Lung microvascular endothelial cell (primary cell): ENCODE results near the gene VTA1. TPM values are rescaled to one million over a fixed set of nuclear protein-coding genes. Genes with fewer than 3 reads are reported as not detected.
"Not testable (repeated sequence)": the region's sequence is repeated elsewhere in the genome, so short reads cannot be mapped to it uniquely, and the experiment has no call there.

ENCODE experiments used
- DNase-seq, 2 donors: peaks; one replicate each; pipeline versions ENCODE4 v3.0.0 to v3.0.0-alpha.2; 2010; ENCODE audit warnings: low read depth in 2 of 2
- total RNA-seq: library from RNA; depleted of rRNA; stranded (reverse); fragments of >200 nt; gene quantifications from 2 replicates; pipeline ENCODE4 v1.2.1, GENCODE V29; 2014

Gene VTA1
- total RNA-seq, 1 donor from 2014 or later = 13.5 TPM

DNA sequence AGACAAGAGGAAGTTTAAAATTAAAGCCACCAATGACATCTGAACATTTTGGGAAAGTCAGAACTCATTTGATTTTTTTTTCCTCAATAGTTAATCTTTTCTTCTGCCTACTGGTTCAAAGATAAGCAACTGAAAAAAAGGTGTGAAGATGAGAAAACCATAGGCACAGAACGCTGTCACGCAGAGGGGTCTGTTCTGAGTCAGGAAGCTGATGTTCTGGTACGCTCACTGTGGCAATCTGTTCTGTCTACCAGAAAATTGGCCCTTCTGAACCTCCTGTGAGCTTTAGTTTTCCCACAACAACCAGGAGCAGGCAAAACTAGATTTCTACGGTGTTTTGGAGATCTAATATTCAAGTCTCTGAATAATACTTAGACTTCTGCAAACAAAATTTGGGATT is 78.1 kb downstream of the VTA1 start:
- no peak for DNase-seq

GRCh38 chr6:142225552-142225951 is 78.5 kb downstream of the VTA1 start:
- no peak for DNase-seq

GRCh38 chr6:142226731-142227130 is 79.7 kb downstream of the VTA1 start:
- no peak for DNase-seq

DNA sequence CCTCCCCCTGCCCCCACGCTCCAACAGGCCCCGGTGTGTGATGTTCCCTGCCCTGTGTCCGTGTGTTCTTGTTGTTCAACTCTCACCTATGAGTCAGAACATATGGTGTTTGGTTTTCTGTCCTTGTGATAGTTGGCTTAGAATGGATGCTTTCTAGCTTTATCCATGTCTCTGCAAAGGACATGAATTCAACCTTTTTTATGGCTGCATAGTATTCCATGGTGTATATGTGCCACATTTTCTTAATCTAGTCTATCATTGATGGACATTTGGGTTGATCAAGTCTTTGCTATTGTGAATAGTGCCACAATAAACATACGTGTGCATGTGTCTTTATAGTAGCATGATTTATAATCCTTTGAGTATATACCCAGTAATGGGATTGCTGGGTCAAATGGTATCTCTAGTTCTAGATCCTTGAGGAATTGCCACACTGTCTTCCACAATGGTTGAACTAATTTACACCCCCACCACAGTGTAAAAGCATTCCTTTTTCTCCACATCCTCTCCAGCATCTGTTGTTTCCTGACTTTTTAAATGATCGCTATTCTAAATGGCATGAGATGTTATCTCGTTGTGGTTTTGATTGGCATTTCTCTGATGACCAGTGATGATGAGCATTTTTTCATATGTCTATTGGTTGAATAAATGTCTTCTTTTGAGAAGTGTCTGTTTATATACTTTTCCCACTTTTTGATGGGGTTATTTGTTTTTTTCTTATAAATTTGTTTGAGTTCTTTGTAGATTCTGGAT is 82.6 kb downstream of the VTA1 start:
- not testable (repeated sequence) for DNase-seq

DNA sequence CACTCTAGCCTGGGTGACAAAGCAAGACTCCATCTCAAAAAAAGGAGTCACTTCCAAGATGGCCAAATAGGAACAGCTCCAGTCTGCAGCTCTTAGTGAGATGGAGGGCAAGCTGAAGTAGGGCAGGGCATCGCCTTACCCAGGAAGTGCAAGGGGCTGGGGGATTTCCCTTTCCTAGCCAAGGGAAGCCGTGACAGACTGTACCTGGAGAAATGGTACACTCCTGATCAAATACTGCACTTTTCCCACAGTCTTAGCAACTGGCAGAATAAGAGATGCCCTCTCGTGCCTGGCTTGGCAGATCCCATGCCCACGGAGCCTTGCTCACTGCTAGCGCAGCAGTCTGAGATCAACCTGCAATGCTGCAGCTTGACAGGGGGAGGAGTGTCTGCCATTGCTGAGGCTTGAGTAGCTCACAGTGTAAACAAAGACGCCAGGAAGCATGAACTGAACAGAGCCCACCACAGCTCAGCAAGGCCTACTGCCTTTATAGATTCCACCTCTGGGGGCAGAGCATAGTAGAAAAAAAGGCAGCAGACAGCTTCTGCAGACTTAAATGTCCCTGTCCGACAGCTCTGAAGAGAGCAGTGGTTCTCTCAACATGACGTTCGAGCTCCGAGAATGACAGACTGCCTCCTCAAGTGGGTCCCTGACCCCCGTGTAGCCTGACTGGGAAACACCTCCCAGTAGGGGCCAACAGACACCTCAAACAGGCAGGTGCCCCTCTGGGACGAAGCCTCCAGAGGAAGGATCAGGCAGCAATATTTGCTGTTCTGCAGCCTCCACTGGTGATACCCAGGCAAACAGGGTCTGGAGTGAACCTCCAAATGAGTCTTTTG is 85.4 kb downstream of the VTA1 start:
- DNase-seq = peak; percentile 26 to 80

DNA sequence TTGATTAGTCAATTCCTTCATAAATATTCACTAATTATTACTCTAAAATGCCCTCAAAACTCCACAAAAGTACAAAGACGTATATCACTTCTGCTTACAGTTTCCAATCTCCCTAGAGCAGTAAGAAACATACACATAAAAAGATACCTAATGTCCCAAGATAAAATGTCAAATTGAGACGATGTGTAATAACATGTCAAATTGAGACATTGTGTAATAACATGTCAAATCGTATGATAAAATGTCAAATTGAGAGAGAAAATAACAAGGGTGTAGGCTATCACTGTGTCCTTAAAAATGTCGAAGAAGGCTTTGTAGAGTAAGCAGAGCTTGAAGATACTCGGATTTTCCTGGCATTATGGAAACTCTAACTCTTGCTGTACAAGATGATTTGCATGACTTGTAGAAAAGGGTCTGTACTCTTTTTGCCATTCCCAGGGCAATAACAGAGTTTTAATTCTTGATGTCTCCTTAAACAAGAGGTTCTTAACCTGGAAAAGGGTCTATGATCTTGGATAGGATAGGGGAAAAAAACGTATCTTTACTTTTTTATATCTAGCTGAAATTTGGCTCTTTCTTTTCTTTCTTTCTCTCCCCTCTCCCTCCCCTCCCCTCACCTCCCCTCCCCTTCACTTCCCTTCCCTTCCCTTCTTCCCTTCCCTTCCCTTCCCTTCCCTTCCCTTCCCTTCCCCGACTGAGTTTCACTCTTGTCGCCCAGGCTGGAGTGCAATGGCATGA is 87.1 kb downstream of the VTA1 start:
- DNase-seq = no peak

DNA sequence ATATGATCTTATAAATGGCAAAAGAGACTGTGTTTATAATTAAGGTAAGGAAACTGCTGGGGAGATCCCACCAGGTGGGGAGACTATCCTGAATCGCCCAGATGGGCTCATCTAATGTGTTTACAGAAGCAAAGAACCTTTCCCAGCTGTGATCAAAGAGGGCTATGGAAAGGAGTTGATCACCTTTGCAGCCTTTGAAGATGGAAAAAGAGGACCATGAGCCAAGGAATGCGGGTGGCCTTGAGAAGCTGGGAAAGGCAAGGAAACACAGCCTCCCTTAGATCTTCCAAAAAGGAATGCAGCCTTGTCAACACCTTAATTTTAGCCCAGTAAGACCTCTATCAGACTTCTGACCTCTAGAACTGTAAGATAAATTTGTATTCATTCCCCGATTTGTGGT is 88.2 kb downstream of the VTA1 start:
- no peak for DNase-seq

DNA sequence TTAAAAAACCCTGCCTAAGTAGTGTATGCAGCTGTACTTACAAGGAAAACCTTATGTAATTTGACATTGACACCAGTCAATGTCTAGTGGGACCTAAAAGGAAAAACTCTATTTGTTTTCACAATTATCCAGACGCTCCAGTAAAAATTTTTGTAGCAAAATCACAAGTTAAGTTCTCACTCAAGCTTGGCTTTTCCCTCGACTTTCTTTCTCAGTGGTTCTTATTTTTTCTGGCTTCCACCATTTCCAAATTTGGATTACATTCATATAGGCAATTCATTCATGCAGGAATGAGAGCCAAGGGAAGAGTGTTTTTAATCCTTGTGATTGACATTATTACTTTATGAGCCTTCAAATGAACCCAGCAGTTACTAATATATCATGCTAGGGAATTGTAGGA is 88.7 kb downstream of the VTA1 start:
- no peak for DNase-seq

DNA sequence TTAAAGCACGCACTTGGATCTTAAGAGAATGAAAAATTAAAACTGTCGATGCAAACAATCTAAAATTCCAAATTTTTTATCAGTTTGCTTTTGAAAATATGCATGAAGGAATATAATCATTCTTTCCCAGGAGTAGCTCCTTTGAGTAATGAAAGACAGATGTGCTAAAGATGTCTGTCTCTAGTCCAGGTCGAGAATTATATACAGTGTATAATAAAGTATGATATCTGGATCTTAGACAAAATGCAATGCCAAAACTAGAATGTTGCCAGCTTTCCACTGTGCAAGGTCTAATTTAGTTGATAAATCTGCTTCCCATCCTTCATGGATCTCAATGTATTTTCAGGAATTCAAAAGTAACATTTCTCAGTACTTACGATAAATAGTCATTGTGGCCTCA is 89.6 kb downstream of the VTA1 start:
- no peak for DNase-seq

DNA sequence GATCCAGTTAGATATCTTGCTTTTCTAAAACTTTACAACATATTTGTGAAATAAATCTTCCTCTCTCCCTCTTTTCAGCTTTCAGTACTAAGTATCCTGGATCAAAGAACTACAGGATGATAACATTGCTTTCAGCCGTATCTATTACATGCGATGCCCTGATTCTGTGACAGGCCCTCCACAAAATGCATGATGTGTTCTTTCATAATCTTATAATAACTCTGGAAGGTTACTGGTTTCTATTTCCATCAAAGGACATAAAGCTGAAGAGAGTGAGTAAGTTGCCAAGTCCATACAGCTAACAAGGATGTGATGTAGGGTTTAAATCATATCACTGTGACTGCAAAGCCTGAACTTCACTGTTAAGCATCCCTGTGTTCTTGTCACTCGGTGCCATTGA is 91.8 kb downstream of the VTA1 start:
- no peak for DNase-seq

DNA sequence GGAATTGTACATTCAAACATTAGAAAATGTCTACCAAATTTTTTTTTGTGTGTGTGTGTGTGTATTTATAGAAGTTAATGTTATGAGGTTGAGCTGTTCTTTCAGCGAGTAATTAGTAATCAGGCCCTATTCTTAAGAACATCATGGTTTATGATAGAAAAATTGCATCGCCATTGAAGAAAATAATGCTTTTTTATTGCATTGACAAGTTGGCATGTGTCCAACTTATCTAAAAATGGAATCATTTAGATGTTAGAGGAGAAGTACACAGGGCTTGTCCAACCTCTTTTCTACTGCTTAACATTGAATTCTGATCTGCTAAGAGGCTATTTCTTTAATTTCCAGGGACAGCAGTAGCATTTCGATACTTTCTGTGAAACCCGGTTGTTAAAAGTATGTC is 93.1 kb downstream of the VTA1 start:
- no peak for DNase-seq

DNA sequence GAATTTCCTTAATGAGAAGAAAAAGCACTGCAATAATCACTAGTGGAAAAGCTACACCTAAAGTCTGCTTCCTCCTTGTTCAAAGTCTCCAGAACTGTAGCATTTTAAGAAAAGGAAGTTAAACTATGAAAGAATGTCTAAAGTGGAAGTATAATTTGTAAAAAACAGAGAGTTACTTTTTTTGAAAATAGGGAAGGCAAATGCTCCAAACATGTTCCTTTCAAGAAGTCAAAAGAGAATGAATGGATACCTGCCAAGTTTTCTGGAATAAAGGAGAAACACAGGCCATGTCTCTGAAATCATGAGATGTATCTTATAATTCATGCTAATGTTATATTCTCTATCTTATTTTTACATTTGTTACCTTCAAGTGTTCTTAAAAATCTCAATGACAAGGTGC is 94.0 kb downstream of the VTA1 start:
- DNase-seq = no peak

DNA sequence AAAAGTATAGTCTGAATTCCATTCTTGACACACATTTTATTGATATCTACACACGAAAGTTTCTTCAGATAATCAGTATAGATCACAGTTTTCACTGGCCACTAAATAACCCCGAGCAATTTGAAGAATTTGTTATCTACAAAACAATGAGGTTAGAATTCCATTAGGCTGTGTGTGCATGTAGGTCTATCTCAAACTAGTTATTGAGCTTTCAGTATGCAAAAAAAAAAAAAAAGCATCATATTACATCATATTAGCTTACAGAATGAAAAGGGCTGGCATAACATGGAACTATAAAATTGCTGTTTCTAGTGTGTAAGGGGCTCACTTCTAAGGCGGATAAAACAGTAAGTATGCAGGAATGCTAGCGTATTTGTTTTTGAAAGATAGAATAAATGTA is 95.2 kb downstream of the VTA1 start:
- DNase-seq = no peak

- no peak for DNase-seq
These were observed 99.9 kb downstream of the VTA1 start for GRCh38 chr6:142246960-142247359.

- DNase-seq = no peak
These were observed 102.2 kb downstream of the VTA1 start for GRCh38 chr6:142249266-142249665.

DNA sequence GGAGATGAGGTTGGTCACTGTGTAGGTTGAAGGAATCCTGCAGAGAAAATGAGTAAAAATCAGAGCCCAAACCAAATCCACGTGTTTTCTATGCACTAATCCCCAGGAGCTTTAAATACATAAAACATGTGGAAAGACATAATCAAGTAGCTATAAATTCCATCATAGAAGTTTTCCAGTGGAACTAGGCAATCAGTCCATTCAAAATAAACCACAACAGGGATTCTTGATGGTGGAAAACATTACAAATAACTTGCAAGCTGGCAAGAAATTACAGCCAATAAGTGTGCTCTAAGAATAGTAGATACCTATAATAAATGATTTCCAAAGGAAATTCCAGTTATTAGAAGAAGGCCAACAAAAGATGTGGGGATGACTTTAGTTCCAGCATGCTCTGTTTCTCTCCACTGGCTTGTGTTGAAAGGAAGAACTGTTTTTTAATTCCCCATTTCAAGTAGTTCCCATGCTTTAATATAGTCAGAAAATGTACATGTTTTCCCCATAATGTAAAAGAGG is 104.9 kb downstream of the VTA1 start:
- no peak for DNase-seq

GRCh38 chr6:142254513-142254912 is 107.5 kb downstream of the VTA1 start:
- DNase-seq = no peak

- no peak for DNase-seq
These were observed 108.7 kb downstream of the VTA1 start for GRCh38 chr6:142255785-142256184.

- no peak for DNase-seq
These were observed 111.2 kb downstream of the VTA1 start for GRCh38 chr6:142258305-142258704.

DNA sequence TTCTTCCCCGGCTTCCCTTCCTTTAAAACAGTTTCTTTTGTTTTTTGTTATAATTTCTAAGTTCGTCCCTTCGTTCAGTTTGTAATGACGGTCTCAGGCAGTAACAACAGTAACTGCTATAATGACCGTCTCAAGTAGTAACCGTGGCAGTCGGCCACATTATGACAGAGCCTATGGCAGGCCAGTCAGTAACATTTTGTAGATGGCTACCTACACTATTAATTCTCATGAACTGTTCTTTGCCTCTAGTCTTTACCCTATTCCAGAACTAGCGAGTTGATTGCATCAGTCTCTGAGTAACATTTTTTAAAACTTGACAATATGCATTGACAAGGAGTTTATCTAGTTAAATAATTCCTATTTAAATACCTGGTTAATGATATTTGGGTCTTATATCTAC is 111.7 kb downstream of the VTA1 start:
- DNase-seq = no peak

GRCh38 chr6:142260748-142261147 is 113.7 kb downstream of the VTA1 start:
- no peak for DNase-seq

DNA sequence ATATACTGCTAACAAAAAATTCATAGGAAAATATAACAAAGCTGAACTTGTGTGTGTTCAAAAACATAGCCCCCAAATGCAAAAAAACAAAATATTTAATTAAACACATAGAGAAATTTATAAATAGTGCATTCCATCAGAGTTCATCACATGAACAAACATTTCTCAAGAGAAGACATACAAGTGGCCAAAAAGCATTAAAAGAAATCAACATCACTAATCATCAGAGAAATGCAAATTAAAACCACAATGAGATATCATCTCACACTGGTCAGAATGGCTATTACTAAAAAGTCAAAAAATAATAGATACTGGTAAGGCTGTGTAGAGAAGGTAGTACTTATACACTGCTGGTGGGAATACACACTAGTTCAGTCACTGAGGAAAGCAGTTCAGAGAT is 115.2 kb downstream of the VTA1 start:
- DNase-seq = no peak
